SH-SY5Y (cell line): ENCODE data around the gene CHST11.

Experiments used
- GATA2 ChIP-seq: IDR thresholded peaks from 2 replicates; pipeline ENCODE4 v1.6.1; 2011; ENCODE audit warnings: mild to moderate bottlenecking, low read depth, low read length
- GATA3 ChIP-seq: IDR thresholded peaks from 2 replicates; pipeline ENCODE4 v1.6.1; 2011; ENCODE audit warnings: low read depth, mild to moderate bottlenecking, low read length, moderate library complexity

DNA sequence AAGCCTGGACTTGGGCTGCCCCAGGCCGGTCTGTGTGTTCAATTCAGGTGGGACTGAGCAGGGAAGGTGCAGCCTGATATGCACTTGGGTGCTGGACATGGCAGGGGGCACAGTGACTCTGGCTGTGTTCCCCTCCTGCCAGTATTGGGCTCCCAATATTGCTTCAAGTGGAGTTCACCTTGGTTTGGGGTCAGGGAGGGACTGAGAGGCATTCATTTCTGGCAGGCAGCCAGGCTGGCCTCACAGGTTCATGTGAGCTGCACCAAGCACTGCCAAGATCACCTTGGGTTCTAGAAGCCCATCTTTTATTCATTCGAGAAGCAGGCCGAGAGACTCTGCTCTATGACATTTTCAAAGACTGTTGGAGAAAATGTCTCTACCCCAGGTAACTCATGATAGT, 245.0 kb downstream of the CHST11 start:
- TF ChIP-seq GATA3 (no peak), GATA2 (no peak)
